IMR-90 (cell line): ENCODE results near the gene PNMA5. TPM values are rescaled to one million over a fixed set of nuclear protein-coding genes. Genes with fewer than 3 reads are reported as not detected.

ENCODE experiments used
- ATAC-seq: fragments of 200-7000 bp; cut with Tn5 transposase; 2 replicates; pipeline ENCODE4 v1.9.1; 2020; ENCODE audit warnings: low read depth, mild to moderate bottlenecking, moderate library complexity
- BruUV-seq: library from RNA; stranded (reverse); fragments of 400-500 nt; replicated peaks from 2 replicates; lab custom pipeline; 2021; lab: Mats Ljungman, UMichigan
- CTCF ChIA-PET: fragments of 300-600 bp; formaldehyde crosslinking; extraction: SDS; loops from one replicate; lab custom pipeline; 2021; ENCODE audit warnings: antibody characterized with exemption; lab: Yijun Ruan, JAX
- POLR2A ChIA-PET: fragments of 300-600 bp; sonication (Branson Sonifier 250); formaldehyde crosslinking; loops from one replicate; lab custom pipeline; 2022; ENCODE audit warnings: antibody characterized with exemption; ENCODE audit not compliant: unreplicated experiment; lab: Charles Lee
- DNase-seq: peaks from one replicate; pipeline ENCODE4 v3.0.0; 2013
- H2AFZ ChIP-seq: replicated peaks from 2 replicates; pipeline ENCODE3; 2013; ENCODE audit warnings: low read length, mild to moderate bottlenecking; ENCODE audit not compliant: poor library complexity
- H2AK5ac ChIP-seq: 2 replicates; pipeline ENCODE4 v1.6.1; 2013; ENCODE audit warnings: low read depth, low read length, inconsistent platforms
- H2AK9ac ChIP-seq: replicated peaks from 2 replicates; pipeline ENCODE3; 2013; ENCODE audit warnings: mild to moderate bottlenecking, low read depth, low read length, moderate library complexity; ENCODE audit not compliant: poor library complexity
- H2BK120ac ChIP-seq: 2 replicates; pipeline ENCODE4 v1.6.1; 2013; ENCODE audit warnings: low read depth, low read length, inconsistent platforms
- H2BK15ac ChIP-seq: 3 replicates; pipeline ENCODE4 v1.6.1; 2013; ENCODE audit warnings: low read depth, low read length, inconsistent platforms
- H2BK20ac ChIP-seq: 2 replicates; pipeline ENCODE4 v1.6.1; 2013; ENCODE audit warnings: low read depth, mild to moderate bottlenecking, inconsistent platforms, low read length, moderate library complexity
- H2BK5ac ChIP-seq: 2 replicates; pipeline ENCODE4 v1.6.1; 2013; ENCODE audit warnings: mild to moderate bottlenecking, low read depth, low read length, inconsistent platforms; ENCODE audit not compliant: poor library complexity, severe bottlenecking
- H3K14ac ChIP-seq: replicated peaks from 2 replicates; pipeline ENCODE4 v1.6.1; 2013; ENCODE audit warnings: low read depth, low read length, inconsistent platforms
- H3K18ac ChIP-seq: 2 replicates; pipeline ENCODE4 v1.6.1; 2013; ENCODE audit warnings: low read depth, low read length, control low read depth
- H3K23ac ChIP-seq: 2 replicates; pipeline ENCODE4 v1.6.1; 2013; ENCODE audit warnings: low read depth, low read length, inconsistent platforms
- H3K27ac ChIP-seq: 2 replicates; pipeline ENCODE4 v1.5.1; 2013; ENCODE audit warnings: mild to moderate bottlenecking, control low read depth, low read length; ENCODE audit not compliant: insufficient read depth
- H3K27me3 ChIP-seq: 2 replicates; pipeline ENCODE4 v1.6.1; 2013; ENCODE audit warnings: low read length; ENCODE audit not compliant: control insufficient read depth, insufficient read depth
- H3K36me3 ChIP-seq: 2 replicates; pipeline ENCODE4 v1.6.1; 2013; ENCODE audit warnings: low read length, mixed read lengths; ENCODE audit not compliant: control insufficient read depth, insufficient read depth
- H3K4ac ChIP-seq: 2 replicates; pipeline ENCODE4 v1.6.1; 2013; ENCODE audit warnings: low read depth, low read length, inconsistent platforms
- H3K4me1 ChIP-seq: 2 replicates; pipeline ENCODE4 v1.6.1; 2013; ENCODE audit warnings: low read length, mixed read lengths; ENCODE audit not compliant: control insufficient read depth, insufficient read depth
- H3K4me2 ChIP-seq: 2 replicates; pipeline ENCODE4 v1.6.1; 2013; ENCODE audit warnings: low read depth, mild to moderate bottlenecking, control low read depth, low read length, moderate library complexity
- H3K4me3 ChIP-seq: 2 replicates; pipeline ENCODE4 v1.5.1; 2013; ENCODE audit warnings: low read depth, mild to moderate bottlenecking, control low read depth, low read length, moderate library complexity; ENCODE audit not compliant: insufficient read depth
- H3K56ac ChIP-seq: 2 replicates; pipeline ENCODE4 v1.6.1; 2013; ENCODE audit warnings: low read length, inconsistent platforms; ENCODE audit not compliant: insufficient read depth; ENCODE audit errors: extremely low read depth
- H3K79me1 ChIP-seq, 2 experiments: 2 replicates each; pipeline ENCODE4 v1.6.1; 2013; ENCODE audit warnings: low read length in 2 of 2, inconsistent platforms in 1 of 2, low read depth in 1 of 2
- H3K9ac ChIP-seq: 2 replicates; pipeline ENCODE4 v1.6.1; 2013; ENCODE audit warnings: low read depth, low read length, control low read depth
- H3K9me1 ChIP-seq: 2 replicates; pipeline ENCODE4 v1.6.1; 2013; ENCODE audit warnings: low read length, inconsistent platforms; ENCODE audit not compliant: insufficient read depth
- H3K9me3 ChIP-seq: 2 replicates; pipeline ENCODE4 v1.6.1; 2013; ENCODE audit warnings: low read length; ENCODE audit not compliant: control insufficient read depth, insufficient read depth
- H4K20me1 ChIP-seq: 2 replicates; pipeline ENCODE4 v1.6.1; 2013; ENCODE audit warnings: low read length, inconsistent platforms; ENCODE audit not compliant: insufficient read depth
- H4K5ac ChIP-seq: 2 replicates; pipeline ENCODE4 v1.6.1; 2013; ENCODE audit warnings: mild to moderate bottlenecking, low read depth, low read length, control low read depth
- H4K8ac ChIP-seq, 2 experiments: 2 replicates each; pipeline ENCODE4 v1.6.1; 2013; ENCODE audit warnings: low read depth in 2 of 2, low read length in 2 of 2, control low read depth in 1 of 2, inconsistent platforms in 1 of 2
- H4K91ac ChIP-seq: 2 replicates; pipeline ENCODE4 v1.6.1; 2013; ENCODE audit warnings: low read depth, low read length, inconsistent platforms; ENCODE audit not compliant: insufficient read depth
- BHLHE40 ChIP-seq: fragments of 150-350 bp; IDR thresholded peaks from 2 replicates; pipeline ENCODE4 v1.6.1; 2016; ENCODE audit warnings: mild to moderate bottlenecking, low read depth, low read length
- CEBPB ChIP-seq: IDR thresholded peaks from 2 replicates; pipeline ENCODE4 v1.6.1; 2012; ENCODE audit warnings: low read depth, low read length, improper control_type of control experiment
- CHD1 ChIP-seq: IDR thresholded peaks from 2 replicates; pipeline ENCODE4 v1.6.1; 2012; ENCODE audit warnings: low read depth, low read length, improper control_type of control experiment
- CTCF ChIP-seq: conservative IDR thresholded peaks from 2 replicates; pipeline ENCODE4 v1.5.1; 2012; ENCODE audit warnings: mild to moderate bottlenecking, low read depth, low read length, improper control_type of control experiment
- FOS ChIP-seq: fragments of 150-350 bp; IDR thresholded peaks from 2 replicates; pipeline ENCODE4 v1.6.1; 2016; ENCODE audit warnings: low read depth, low read length
- MAFK ChIP-seq: IDR thresholded peaks from 2 replicates; pipeline ENCODE4 v1.6.1; 2012; ENCODE audit warnings: low read depth, low read length, improper control_type of control experiment
- MAZ ChIP-seq: IDR thresholded peaks from 2 replicates; pipeline ENCODE4 v1.6.1; 2012; ENCODE audit warnings: low read depth, mild to moderate bottlenecking, low read length, improper control_type of control experiment, moderate library complexity, borderline replicate concordance
- NFE2L2 ChIP-seq: fragments of 150-350 bp; IDR thresholded peaks from 2 replicates; pipeline ENCODE4 v1.6.1; 2016; ENCODE audit warnings: low read depth, mild to moderate bottlenecking, low read length
- POLR2A ChIP-seq: IDR thresholded peaks from 2 replicates; pipeline ENCODE4 v1.6.1; 2012; ENCODE audit warnings: mild to moderate bottlenecking, low read depth, low read length
- RAD21 ChIP-seq: IDR thresholded peaks from 2 replicates; pipeline ENCODE4 v1.6.1; 2012; ENCODE audit warnings: low read length, improper control_type of control experiment
- RCOR1 ChIP-seq: IDR thresholded peaks from 2 replicates; pipeline ENCODE4 v1.6.1; 2012; ENCODE audit warnings: mild to moderate bottlenecking, low read length, improper control_type of control experiment; ENCODE audit not compliant: insufficient replicate concordance
- RFX5 ChIP-seq: IDR thresholded peaks from 2 replicates; pipeline ENCODE4 v1.8.0; 2012; ENCODE audit warnings: low read depth, mild to moderate bottlenecking, low read length, moderate library complexity
- SMC3 ChIP-seq: fragments of 150-350 bp; IDR thresholded peaks from 2 replicates; pipeline ENCODE4 v1.6.1; 2016; ENCODE audit warnings: low read depth, mild to moderate bottlenecking, antibody characterized with exemption, low read length, moderate library complexity
- WGBS, 2 experiments: methylation state at CpG; one replicate each; pipeline versions ENCODE4 v1.1.5 to v1.1.7; 2013; ENCODE audit warnings: missing lambda C conversion rate in 2 of 2; ENCODE audit not compliant: insufficient read length in 1 of 2; ENCODE audit errors: extremely low coverage in 2 of 2; 5-methylcytosine and 5-hydroxymethylcytosine counted together
- dilution Hi-C: fragments of 300-500 bp; cut with HindIII; formaldehyde crosslinking; loops from one replicate; pipeline ENCODE4 v1.14.3; 2018; ENCODE audit warnings: low sequenced_read_pairs; ENCODE audit not compliant: unreplicated experiment
- in situ Hi-C: fragments of 300-500 bp; cut with MboI; formaldehyde crosslinking; loops from 3 replicates; pipeline ENCODE4 v1.14.3; 2019; ENCODE audit warnings: low sequenced_read_pairs, inconsistent platforms, mixed read lengths
- intact Hi-C: fragments of 100-400 bp; cut with micrococcal nuclease; formaldehyde crosslinking; loops from 2 replicates; pipeline ENCODE4 v1.10.0; 2022
- polyA plus RNA-seq, 3 experiments: library from polyadenylated mRNA; depleted of rRNA; stranded (reverse); fragments of >200 nt; gene quantifications; 2 replicates each; pipeline ENCODE4 v1.2.3, GENCODE V29; 2012; ENCODE audit warnings: low replicate concordance in 1 of 3
- total RNA-seq: library from RNA; depleted of rRNA; stranded (reverse); fragments of >200 nt; gene quantifications from 2 replicates; pipeline ENCODE4 v1.2.3, GENCODE V29; 2012

PNMA5 gene
- total and polyA plus RNA-seq, 2 of the 4 experiments (the other 2 are of a cell fraction): not detected

GRCh38 chrX:153004780-153005179 lies 10.9 kb upstream of the PNMA5 start:
- Histone ChIP-seq H2AFZ (no peak overlapping the region), H3K18ac (no peak overlapping the region), H4K5ac (no peak overlapping the region), H2BK120ac (no peak overlapping the region), H2BK5ac (no peak overlapping the region), H2BK20ac (no peak overlapping the region), H3K9me1 (no peaks in the 10 kb centered on the region), H2AK5ac (no peak overlapping the region), H2BK15ac (no peak overlapping the region), H3K9me3 (no peaks in the 10 kb centered on the region), H3K14ac (no peak overlapping the region), H2AK9ac (no peak overlapping the region), H4K91ac (no peak overlapping the region), H3K79me1 (no peaks in the 10 kb centered on the region), H3K9ac (no peak overlapping the region), H3K36me3 (no peaks in the 10 kb centered on the region), H3K4ac (no peak overlapping the region), H3K27me3 (no peaks in the 10 kb centered on the region; the same call in 1 of the 2 replicates), H3K27ac (no peak overlapping the region), H3K4me2 (no peak overlapping the region), H4K8ac (no peak overlapping the region), H4K20me1 (no peaks in the 10 kb centered on the region), H3K4me1 (no peaks in the 10 kb centered on the region), H3K56ac (no peak overlapping the region), H3K23ac (no peak overlapping the region), H3K4me3 (no peak overlapping the region)
- DNase-seq (no peak), ATAC-seq (no peak)
- no CpG with 5 or more reads among the region's 1 CpG for WGBS, 2 experiments
- no TSS peak for BruUV-seq
- dilution Hi-C loops: no loop called here
- POLR2A ChIA-PET: no interaction called here
- in situ Hi-C loops: no loop called here
- CTCF ChIA-PET: no interaction called here
- intact Hi-C loops: no loop called here
- TF ChIP-seq POLR2A (no peak), RAD21 (no peak), NFE2L2 (no peak), CHD1 (no peak), CTCF (no peak), RCOR1 (no peak), FOS (no peak), MAFK (no peak), CEBPB (no peak), MAZ (no peak), SMC3 (no peak), BHLHE40 (no peak), RFX5 (no peak)
